ENCODE measurements around the gene SP7. TPM values are rescaled to one million over a fixed set of nuclear protein-coding genes. Genes with fewer than 3 reads are reported as not detected.

The SP7 gene
- total and polyA plus RNA-seq, 2 experiments from 2014 or later, result 0.17 TPM; not detected in 1

DNA sequence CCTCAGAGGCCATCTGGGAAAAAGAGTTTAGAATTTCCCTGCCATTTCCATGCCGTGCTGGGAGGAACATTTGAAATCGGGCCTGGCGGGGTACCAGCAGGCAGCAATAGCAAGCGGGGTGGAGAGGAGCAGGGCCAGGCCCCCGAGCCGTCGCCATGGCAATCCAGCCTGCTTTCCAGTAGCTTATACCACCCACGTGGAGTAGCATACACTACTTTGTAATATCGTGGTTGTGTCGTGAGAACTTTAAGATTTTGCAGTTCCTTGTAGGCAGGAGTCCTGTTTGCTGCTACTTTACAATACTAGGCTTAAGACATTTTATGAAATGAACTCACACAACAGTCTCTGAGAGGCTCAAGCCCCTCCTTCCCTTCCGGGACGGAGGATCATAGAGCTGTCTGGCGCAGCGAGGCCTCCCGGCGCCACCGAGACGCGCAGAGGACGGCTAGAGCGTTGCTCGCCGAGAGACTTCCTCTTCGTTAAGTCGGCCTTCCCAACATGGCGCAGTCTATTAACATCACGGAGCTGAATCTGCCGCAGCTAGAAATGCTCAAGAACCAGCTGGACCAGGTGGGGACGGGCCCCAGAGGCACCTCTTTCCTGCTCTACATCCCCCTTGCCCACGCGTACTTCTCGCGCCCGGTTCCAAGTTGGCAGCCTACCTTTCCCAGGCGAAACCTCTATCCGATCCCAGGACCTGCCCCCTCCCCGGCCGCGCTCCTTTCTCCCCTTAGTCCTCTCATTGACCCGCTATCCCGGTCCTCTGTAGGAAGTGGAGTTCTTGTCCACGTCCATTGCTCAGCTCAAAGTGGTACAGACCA is 40.9 kb downstream of the SP7 start, which contains the start of gene PFDN5 (continued):
- TF ChIP-seq, protein P1, sequence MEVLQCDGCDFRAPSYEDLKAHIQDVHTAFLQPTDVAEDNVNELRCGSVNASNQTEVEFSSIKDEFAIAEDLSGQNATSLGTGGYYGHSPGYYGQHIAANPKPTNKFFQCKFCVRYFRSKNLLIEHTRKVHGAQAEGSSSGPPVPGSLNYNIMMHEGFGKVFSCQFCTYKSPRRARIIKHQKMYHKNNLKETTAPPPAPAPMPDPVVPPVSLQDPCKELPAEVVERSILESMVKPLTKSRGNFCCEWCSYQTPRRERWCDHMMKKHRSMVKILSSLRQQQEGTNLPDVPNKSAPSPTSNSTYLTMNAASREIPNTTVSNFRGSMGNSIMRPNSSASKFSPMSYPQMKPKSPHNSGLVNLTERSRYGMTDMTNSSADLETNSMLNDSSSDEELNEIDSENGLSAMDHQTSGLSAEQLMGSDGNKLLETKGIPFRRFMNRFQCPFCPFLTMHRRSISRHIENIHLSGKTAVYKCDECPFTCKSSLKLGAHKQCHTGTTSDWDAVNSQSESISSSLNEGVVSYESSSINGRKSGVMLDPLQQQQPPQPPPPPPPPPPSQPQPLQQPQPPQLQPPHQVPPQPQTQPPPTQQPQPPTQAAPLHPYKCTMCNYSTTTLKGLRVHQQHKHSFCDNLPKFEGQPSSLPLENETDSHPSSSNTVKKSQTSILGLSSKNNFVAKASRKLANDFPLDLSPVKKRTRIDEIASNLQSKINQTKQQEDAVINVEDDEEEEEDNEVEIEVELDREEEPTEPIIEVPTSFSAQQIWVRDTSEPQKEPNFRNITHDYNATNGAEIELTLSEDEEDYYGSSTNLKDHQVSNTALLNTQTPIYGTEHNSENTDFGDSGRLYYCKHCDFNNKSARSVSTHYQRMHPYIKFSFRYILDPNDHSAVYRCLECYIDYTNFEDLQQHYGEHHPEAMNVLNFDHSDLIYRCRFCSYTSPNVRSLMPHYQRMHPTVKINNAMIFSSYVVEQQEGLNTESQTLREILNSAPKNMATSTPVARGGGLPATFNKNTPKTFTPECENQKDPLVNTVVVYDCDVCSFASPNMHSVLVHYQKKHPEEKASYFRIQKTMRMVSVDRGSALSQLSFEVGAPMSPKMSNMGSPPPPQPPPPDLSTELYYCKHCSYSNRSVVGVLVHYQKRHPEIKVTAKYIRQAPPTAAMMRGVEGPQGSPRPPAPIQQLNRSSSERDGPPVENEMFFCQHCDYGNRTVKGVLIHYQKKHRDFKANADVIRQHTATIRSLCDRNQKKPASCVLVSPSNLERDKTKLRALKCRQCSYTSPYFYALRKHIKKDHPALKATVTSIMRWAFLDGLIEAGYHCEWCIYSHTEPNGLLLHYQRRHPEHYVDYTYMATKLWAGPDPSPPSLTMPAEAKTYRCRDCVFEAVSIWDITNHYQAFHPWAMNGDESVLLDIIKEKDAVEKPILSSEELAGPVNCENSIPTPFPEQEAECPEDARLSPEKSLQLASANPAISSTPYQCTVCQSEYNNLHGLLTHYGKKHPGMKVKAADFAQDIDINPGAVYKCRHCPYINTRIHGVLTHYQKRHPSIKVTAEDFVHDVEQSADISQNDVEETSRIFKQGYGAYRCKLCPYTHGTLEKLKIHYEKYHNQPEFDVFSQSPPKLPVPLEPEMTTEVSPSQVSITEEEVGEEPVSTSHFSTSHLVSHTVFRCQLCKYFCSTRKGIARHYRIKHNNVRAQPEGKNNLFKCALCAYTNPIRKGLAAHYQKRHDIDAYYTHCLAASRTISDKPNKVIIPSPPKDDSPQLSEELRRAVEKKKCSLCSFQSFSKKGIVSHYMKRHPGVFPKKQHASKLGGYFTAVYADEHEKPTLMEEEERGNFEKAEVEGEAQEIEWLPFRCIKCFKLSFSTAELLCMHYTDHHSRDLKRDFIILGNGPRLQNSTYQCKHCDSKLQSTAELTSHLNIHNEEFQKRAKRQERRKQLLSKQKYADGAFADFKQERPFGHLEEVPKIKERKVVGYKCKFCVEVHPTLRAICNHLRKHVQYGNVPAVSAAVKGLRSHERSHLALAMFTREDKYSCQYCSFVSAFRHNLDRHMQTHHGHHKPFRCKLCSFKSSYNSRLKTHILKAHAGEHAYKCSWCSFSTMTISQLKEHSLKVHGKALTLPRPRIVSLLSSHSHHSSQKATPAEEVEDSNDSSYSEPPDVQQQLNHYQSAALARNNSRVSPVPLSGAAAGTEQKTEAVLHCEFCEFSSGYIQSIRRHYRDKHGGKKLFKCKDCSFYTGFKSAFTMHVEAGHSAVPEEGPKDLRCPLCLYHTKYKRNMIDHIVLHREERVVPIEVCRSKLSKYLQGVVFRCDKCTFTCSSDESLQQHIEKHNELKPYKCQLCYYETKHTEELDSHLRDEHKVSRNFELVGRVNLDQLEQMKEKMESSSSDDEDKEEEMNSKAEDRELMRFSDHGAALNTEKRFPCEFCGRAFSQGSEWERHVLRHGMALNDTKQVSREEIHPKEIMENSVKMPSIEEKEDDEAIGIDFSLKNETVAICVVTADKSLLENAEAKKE (CRISPR knock-in tag; IDR thresholded peaks at IDR 0.05), result no peak
- no peak for TF ChIP-seq ZNF331 (CRISPR knock-in tag; IDR thresholded peaks at IDR 0.05; ENCODE audit: low read depth)
- TF ChIP-seq, protein P2, sequence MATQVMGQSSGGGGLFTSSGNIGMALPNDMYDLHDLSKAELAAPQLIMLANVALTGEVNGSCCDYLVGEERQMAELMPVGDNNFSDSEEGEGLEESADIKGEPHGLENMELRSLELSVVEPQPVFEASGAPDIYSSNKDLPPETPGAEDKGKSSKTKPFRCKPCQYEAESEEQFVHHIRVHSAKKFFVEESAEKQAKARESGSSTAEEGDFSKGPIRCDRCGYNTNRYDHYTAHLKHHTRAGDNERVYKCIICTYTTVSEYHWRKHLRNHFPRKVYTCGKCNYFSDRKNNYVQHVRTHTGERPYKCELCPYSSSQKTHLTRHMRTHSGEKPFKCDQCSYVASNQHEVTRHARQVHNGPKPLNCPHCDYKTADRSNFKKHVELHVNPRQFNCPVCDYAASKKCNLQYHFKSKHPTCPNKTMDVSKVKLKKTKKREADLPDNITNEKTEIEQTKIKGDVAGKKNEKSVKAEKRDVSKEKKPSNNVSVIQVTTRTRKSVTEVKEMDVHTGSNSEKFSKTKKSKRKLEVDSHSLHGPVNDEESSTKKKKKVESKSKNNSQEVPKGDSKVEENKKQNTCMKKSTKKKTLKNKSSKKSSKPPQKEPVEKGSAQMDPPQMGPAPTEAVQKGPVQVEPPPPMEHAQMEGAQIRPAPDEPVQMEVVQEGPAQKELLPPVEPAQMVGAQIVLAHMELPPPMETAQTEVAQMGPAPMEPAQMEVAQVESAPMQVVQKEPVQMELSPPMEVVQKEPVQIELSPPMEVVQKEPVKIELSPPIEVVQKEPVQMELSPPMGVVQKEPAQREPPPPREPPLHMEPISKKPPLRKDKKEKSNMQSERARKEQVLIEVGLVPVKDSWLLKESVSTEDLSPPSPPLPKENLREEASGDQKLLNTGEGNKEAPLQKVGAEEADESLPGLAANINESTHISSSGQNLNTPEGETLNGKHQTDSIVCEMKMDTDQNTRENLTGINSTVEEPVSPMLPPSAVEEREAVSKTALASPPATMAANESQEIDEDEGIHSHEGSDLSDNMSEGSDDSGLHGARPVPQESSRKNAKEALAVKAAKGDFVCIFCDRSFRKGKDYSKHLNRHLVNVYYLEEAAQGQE (IDR thresholded peaks at IDR 0.05; ENCODE audit: unreplicated experiment), result no peak
- TF ChIP-seq, protein P3, sequence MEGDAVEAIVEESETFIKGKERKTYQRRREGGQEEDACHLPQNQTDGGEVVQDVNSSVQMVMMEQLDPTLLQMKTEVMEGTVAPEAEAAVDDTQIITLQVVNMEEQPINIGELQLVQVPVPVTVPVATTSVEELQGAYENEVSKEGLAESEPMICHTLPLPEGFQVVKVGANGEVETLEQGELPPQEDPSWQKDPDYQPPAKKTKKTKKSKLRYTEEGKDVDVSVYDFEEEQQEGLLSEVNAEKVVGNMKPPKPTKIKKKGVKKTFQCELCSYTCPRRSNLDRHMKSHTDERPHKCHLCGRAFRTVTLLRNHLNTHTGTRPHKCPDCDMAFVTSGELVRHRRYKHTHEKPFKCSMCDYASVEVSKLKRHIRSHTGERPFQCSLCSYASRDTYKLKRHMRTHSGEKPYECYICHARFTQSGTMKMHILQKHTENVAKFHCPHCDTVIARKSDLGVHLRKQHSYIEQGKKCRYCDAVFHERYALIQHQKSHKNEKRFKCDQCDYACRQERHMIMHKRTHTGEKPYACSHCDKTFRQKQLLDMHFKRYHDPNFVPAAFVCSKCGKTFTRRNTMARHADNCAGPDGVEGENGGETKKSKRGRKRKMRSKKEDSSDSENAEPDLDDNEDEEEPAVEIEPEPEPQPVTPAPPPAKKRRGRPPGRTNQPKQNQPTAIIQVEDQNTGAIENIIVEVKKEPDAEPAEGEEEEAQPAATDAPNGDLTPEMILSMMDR (conservative IDR thresholded peaks at IDR 0.05; ENCODE audit: low read depth in 2 of 2), result no peak
- no peak for TF ChIP-seq ZNF114 (CRISPR knock-in tag; IDR thresholded peaks at IDR 0.05)
